Adrenal gland (tissue), 5 donors: ENCODE measurements around the gene ADD3.

Experiments used
- CTCF ChIP-seq, 6 experiments: fragments of 450-650 bp in 4 of 6; fragments of 200-600 bp in 2 of 6; sonication (generic) in 1 of 6; IDR thresholded peaks; 1 replicate in 5 of 6; 2 replicates in 1 of 6; pipeline versions ENCODE4 v1.5.1 to v1.8.0; 2016 to 2021; ENCODE audit warnings: antibody characterized with exemption in 6 of 6, mild to moderate bottlenecking in 2 of 6, moderate library complexity in 1 of 6
- POLR2A ChIP-seq, 2 donors: fragments of 450-650 bp; IDR thresholded peaks; one replicate each; pipeline ENCODE4 v1.6.1; 2017; ENCODE audit warnings: antibody characterized with exemption in 2 of 2, mild to moderate bottlenecking in 2 of 2, moderate library complexity in 1 of 2
- donor health status: DM: no; HTN: no; CAD: no.

GRCh38 chr10:109971634-109972033, 36.1 kb upstream of the ADD3 start:
- TF ChIP-seq CTCF (IDR thresholded peaks at IDR 0.05) (no peak), POLR2A (IDR thresholded peaks at IDR 0.05) (no peak)
